ENCODE measurements around the gene TASP1. TPM values are rescaled to one million over a fixed set of nuclear protein-coding genes. Genes with fewer than 3 reads are reported as not detected.

Gene TASP1
- total and polyA plus RNA-seq, 2 donors (not counting 3 experiments of a cell fraction or from before 2014, with no cell fraction given): 3.5 to 8.9 TPM

DNA sequence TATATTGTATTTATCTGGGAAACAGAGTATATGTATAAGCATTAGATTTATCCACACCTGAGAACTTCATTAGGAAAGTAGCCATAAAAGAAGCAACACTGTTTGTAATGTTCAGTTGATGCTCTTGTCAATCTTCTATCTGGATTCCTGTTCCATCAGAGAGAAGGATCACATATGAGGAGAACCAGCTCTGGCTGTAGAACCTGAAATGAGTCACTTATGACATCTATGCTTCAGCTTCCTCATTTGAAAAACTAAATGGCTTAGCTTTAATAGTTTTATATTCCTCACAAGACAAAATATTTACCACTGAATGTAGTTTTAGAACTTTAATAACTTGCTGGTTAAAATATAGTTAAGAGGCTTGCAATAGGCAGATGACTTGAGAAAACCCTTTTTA is 144.7 kb downstream of the TASP1 start:
- intact Hi-C loops (cut with micrococcal nuclease): no loop called here

GRCh38 chr20:13493143-13493542 is 145.6 kb downstream of the TASP1 start:
- BruUV-seq (replicated peaks): no TSS peak
- H3K36me3 ChIP-seq (ENCODE audit: control insufficient read depth in 2 of 2, extremely low read depth in 1 of 2, insufficient read depth in 2 of 2, low read length in 2 of 2): no peaks in the 10 kb centered on the region
- ChIA-PET CTCF (interaction anchor here (1.2 to 4.0 kb wide), 2 partner anchors 53 kb away, joined by 3 to 19 read pairs; no protein-coding TSS in a partner anchor), POLR2A (no interaction called here)
- FAIRE-seq (no peak), DNase-seq (ENCODE audit: low read depth, low spot score) (no peak)
- H3K9ac ChIP-seq (replicated peaks; ENCODE audit: extremely low read depth, insufficient read depth, low read length): no peak overlapping the region
- no peak overlapping the region for H3K4me2 ChIP-seq (ENCODE audit: insufficient read depth, low read length)
- intact Hi-C loops (cut with micrococcal nuclease): no loop called here
- H2AFZ ChIP-seq (ENCODE audit: low read depth, low read length): no peak overlapping the region
- TF ChIP-seq, protein P1, sequence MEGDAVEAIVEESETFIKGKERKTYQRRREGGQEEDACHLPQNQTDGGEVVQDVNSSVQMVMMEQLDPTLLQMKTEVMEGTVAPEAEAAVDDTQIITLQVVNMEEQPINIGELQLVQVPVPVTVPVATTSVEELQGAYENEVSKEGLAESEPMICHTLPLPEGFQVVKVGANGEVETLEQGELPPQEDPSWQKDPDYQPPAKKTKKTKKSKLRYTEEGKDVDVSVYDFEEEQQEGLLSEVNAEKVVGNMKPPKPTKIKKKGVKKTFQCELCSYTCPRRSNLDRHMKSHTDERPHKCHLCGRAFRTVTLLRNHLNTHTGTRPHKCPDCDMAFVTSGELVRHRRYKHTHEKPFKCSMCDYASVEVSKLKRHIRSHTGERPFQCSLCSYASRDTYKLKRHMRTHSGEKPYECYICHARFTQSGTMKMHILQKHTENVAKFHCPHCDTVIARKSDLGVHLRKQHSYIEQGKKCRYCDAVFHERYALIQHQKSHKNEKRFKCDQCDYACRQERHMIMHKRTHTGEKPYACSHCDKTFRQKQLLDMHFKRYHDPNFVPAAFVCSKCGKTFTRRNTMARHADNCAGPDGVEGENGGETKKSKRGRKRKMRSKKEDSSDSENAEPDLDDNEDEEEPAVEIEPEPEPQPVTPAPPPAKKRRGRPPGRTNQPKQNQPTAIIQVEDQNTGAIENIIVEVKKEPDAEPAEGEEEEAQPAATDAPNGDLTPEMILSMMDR (IDR thresholded peaks at IDR 0.05; ENCODE audit: extremely low read depth in 1 of 2, insufficient read depth in 1 of 2, low read depth in 1 of 2, low read length in 2 of 2): no peak
- no peak for TF ChIP-seq POLR2A (IDR thresholded peaks at IDR 0.05; ENCODE audit: low read depth, low read length)
- TF ChIP-seq EZH2 (IDR thresholded peaks at IDR 0.05; ENCODE audit: borderline replicate concordance, low read depth, low read length, severe bottlenecking): no peak
- TF ChIP-seq POLR2AphosphoS5 (IDR thresholded peaks at IDR 0.05; ENCODE audit: insufficient read depth, low read depth, low read length): no peak
- TF ChIP-seq, protein P2, sequence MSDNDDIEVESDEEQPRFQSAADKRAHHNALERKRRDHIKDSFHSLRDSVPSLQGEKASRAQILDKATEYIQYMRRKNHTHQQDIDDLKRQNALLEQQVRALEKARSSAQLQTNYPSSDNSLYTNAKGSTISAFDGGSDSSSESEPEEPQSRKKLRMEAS (IDR thresholded peaks at IDR 0.05; ENCODE audit: insufficient read depth, insufficient read length): no peak
- no peak for TF ChIP-seq MYC (IDR thresholded peaks at IDR 0.05; ENCODE audit: low read depth, low read length)
- no peak for TF ChIP-seq GATA2 (IDR thresholded peaks at IDR 0.05; ENCODE audit: insufficient read depth, insufficient read length, low read depth, low read length)
- no peak for TF ChIP-seq JUN (IDR thresholded peaks at IDR 0.05; ENCODE audit: borderline replicate concordance, insufficient read depth, insufficient read length, low read depth)
- no peak for TF ChIP-seq FOS (IDR thresholded peaks at IDR 0.05; ENCODE audit: borderline replicate concordance, insufficient read depth, low read length)
- H3K27me3 ChIP-seq (ENCODE audit: control insufficient read depth in 2 of 2, insufficient read depth in 2 of 2, low read length in 2 of 2): no peaks in the 10 kb centered on the region
- no peaks in the 10 kb centered on the region for H3K79me2 ChIP-seq (ENCODE audit: control insufficient read depth, insufficient read depth, low read length)
- H3K9me3 ChIP-seq (replicated peaks; ENCODE audit: control insufficient read depth, insufficient read depth, low read length): no peaks in the 10 kb centered on the region
- no peak overlapping the region for H3K4me3 ChIP-seq (replicated peaks in 1 of 3; ENCODE audit: insufficient read depth in 1 of 3, low read depth in 1 of 3, low read length in 3 of 3)
- H3K9me1 ChIP-seq (replicated peaks; ENCODE audit: control insufficient read depth, extremely low read depth, insufficient read depth, low read length): no peaks in the 10 kb centered on the region
- H3K4me1 ChIP-seq (ENCODE audit: control insufficient read depth, extremely low read depth, insufficient read depth, low read length): no peaks in the 10 kb centered on the region
- no peaks in the 10 kb centered on the region for H4K20me1 ChIP-seq (replicated peaks; ENCODE audit: control insufficient read depth, extremely low read depth, insufficient read depth, low read length)
- dilution Hi-C loops (cut with MboI; ENCODE audit: extremely low pct_ligation_motif_present, low sequenced_read_pairs): no loop called here
- no peak overlapping the region for H3K27ac ChIP-seq (ENCODE audit: insufficient read depth, low read depth, low read length)

More for the DNA sequence above, 144.7 kb downstream of the TASP1 start:
- dilution Hi-C loops (cut with MboI; ENCODE audit: extremely low pct_ligation_motif_present, low sequenced_read_pairs): no loop called here
- H3K4me2 ChIP-seq (ENCODE audit: insufficient read depth, low read length): no peak overlapping the region
- ChIA-PET POLR2A (no interaction called here), CTCF (interaction anchor here (0.7 to 1.2 kb wide), 3 partner anchors 11 to 170 kb away, joined by 3 to 4 read pairs (median 3); no protein-coding TSS in a partner anchor)
- FAIRE-seq (no peak), DNase-seq (ENCODE audit: low read depth, low spot score) (no peak)
- no peaks in the 10 kb centered on the region for H3K9me3 ChIP-seq (replicated peaks; ENCODE audit: control insufficient read depth, insufficient read depth, low read length)
- no peaks in the 10 kb centered on the region for H3K27me3 ChIP-seq (ENCODE audit: control insufficient read depth in 2 of 2, insufficient read depth in 2 of 2, low read length in 2 of 2)
- no peaks in the 10 kb centered on the region for H3K36me3 ChIP-seq (ENCODE audit: control insufficient read depth in 2 of 2, extremely low read depth in 1 of 2, insufficient read depth in 2 of 2, low read length in 2 of 2)
- TF ChIP-seq FOS (IDR thresholded peaks at IDR 0.05; ENCODE audit: borderline replicate concordance, insufficient read depth, low read length): peak; percentile 31
- TF ChIP-seq POLR2AphosphoS5 (IDR thresholded peaks at IDR 0.05; ENCODE audit: insufficient read depth, low read depth, low read length): no peak
- no peaks in the 10 kb centered on the region for H3K9me1 ChIP-seq (replicated peaks; ENCODE audit: control insufficient read depth, extremely low read depth, insufficient read depth, low read length)
- no peaks in the 10 kb centered on the region for H3K4me1 ChIP-seq (ENCODE audit: control insufficient read depth, extremely low read depth, insufficient read depth, low read length)
- H3K9ac ChIP-seq (replicated peaks; ENCODE audit: extremely low read depth, insufficient read depth, low read length): no peak overlapping the region
- H3K79me2 ChIP-seq (ENCODE audit: control insufficient read depth, insufficient read depth, low read length): no peaks in the 10 kb centered on the region
- no peak overlapping the region for H3K4me3 ChIP-seq (replicated peaks in 1 of 3; ENCODE audit: insufficient read depth in 1 of 3, low read depth in 1 of 3, low read length in 3 of 3)
- no peak overlapping the region for H2AFZ ChIP-seq (ENCODE audit: low read depth, low read length)
- H4K20me1 ChIP-seq (replicated peaks; ENCODE audit: control insufficient read depth, extremely low read depth, insufficient read depth, low read length): no peaks in the 10 kb centered on the region
- no peak overlapping the region for H3K27ac ChIP-seq (ENCODE audit: insufficient read depth, low read depth, low read length)
- no TSS peak for BruUV-seq (replicated peaks)

Data from endothelial cell of umbilical vein (primary cell).